Adrenal gland (tissue), 12 donors: ENCODE data around the gene MRPL53. TPM values are rescaled to one million over a fixed set of nuclear protein-coding genes. Genes with fewer than 3 reads are reported as not detected.

Experiments used
- DNase-seq, 7 donors: peaks; one replicate each; pipeline ENCODE4 v3.0.0-alpha.2; 2019 to 2020
- H3K27ac ChIP-seq, 5 donors: fragments of 200-600 bp; sonication (generic) in 4 of 5; 1 replicate in 3 of 5; 2 replicates in 2 of 5; pipeline versions ENCODE4 v1.5.1 to v1.8.0; 2016 to 2020; ENCODE audit warnings: mild to moderate bottlenecking in 1 of 5
- H3K27me3 ChIP-seq: fragments of 200-600 bp; 2 replicates; pipeline ENCODE4 v1.8.0; 2021
- H3K36me3 ChIP-seq, 2 donors: fragments of 200-600 bp; replicated peaks in 1 of 2; 1 replicate in 1 of 2; 2 replicates in 1 of 2; pipeline versions ENCODE4 v1.5.1 to v1.8.0; 2018 to 2022
- H3K4me1 ChIP-seq, 2 donors: fragments of 200-600 bp; replicated peaks in 1 of 2; 1 replicate in 1 of 2; 2 replicates in 1 of 2; pipeline versions ENCODE4 v1.5.1 to v1.8.0; 2018 to 2021
- H3K4me3 ChIP-seq, 4 donors: fragments of 200-600 bp; sonication (generic) in 3 of 4; one replicate each; pipeline ENCODE4 v1.5.1; 2016 to 2018
- H3K9me3 ChIP-seq, 3 donors: fragments of 200-600 bp; sonication (generic) in 1 of 3; replicated peaks in 1 of 3; 1 replicate in 2 of 3; 2 replicates in 1 of 3; pipeline versions ENCODE4 v1.5.1 to v1.8.0; 2016 to 2021
- POLR2A ChIP-seq, 2 donors: fragments of 450-650 bp; IDR thresholded peaks; one replicate each; pipeline ENCODE4 v1.6.1; 2017; ENCODE audit warnings: antibody characterized with exemption in 2 of 2, mild to moderate bottlenecking in 2 of 2, moderate library complexity in 1 of 2
- WGBS, 4 donors: extraction: QIAGEN DNeasy Blood & Tissue Kit in 2 of 4; methylation state at CpG; one replicate each; pipeline versions ENCODE4 v1.1.5 to v1.1.7; 2013 to 2017; 5-methylcytosine and 5-hydroxymethylcytosine counted together
- intact Hi-C, 2 donors: fragments of 100-400 bp; cut with DNase I; formaldehyde crosslinking; loops; one replicate each; pipeline versions ENCODE4 v1.14.1 to v1.15.0; 2022 to 2023
- polyA plus RNA-seq, 3 donors: library from polyadenylated mRNA; stranded (reverse); fragments of 200-250 nt in 2 of 3; fragments of 350-450 nt in 1 of 3; fragmentation: Illumina TruSeq in 1 of 3; extraction: RNeasy Lipid Tissue Mini Kit (QIAGEN cat#74804) in 1 of 3; gene quantifications; one replicate each; pipeline ENCODE4 v1.2.3, GENCODE V29; 2013 to 2014
- total RNA-seq, 9 donors: library from RNA; depleted of rRNA in 4 of 9; stranded (reverse); fragments of >200 nt in 4 of 9; fragments of 120-200 nt in 1 of 9; fragmentation: NEBNext Ultra II Directional in 1 of 9; extraction: Animal tissue kit (Norgen Biotek cat#: 25700) in 1 of 9; gene quantifications; one replicate each; pipeline versions ENCODE4 v1.1.0 to v1.2.4, GENCODE V29; 2013 to 2023
- TF ChIP-seq, protein P1 (sequence below), 6 experiments: fragments of 450-650 bp in 4 of 6; fragments of 200-600 bp in 2 of 6; sonication (generic) in 1 of 6; IDR thresholded peaks; 1 replicate in 5 of 6; 2 replicates in 1 of 6; pipeline versions ENCODE4 v1.5.1 to v1.8.0; 2016 to 2021; ENCODE audit warnings: antibody characterized with exemption in 6 of 6, mild to moderate bottlenecking in 2 of 6, moderate library complexity in 1 of 6
- donor health status: healthy with polysubstance abuse.
- donor health status: Bipolar disorder and iron deficiency.
- donor health status: DM: yes; HTN: yes; CAD: no.
- donor health status: DM: no; HTN: no; CAD: no.
- donor health status: DM: no; HTN: no; CAD: no.
- donor health status: DM: yes; HTN: yes; CAD: no.

MRPL53 gene
- total and polyA plus RNA-seq, 12 donors: 26.4 to 191 (median 135) TPM

DNA sequence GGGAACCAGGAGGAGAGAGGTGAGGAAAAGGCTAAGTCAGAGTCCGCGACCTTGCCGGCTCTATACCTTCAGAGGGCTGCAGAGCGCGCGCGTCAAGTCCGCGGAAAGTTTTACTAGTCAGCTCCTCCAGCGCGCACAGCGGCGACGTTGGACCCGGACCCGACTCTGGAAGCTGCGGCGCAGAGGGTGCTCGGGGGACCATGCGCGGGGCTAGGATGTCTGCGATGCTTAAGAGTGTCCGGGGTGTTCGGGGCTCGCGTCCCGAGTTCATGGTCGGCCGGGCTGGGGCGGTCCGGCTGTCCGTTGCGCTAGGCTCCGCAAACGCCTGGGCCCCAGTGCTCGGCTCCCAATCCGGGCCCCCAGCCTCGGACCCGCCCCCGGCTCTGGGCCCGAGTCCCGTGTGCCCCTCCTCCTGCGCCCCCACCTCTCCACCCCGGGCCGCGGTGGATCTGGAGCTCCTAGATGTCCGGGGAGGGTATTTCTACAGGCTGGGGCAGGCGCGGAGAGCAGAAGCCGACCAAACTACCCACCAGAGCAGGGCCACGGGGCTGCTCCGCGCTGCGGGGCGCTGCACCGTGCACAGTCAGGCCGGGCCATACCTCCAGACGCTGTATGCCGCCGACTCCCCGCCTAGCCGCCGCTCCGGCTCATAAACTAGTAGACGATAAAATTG, 26.9 kb upstream of the MRPL53 start, which contains the start of gene LBX2:
Gene LBX2 (minus strand): TSS at position 337 of the 673 bp plus-strand sequence. CDS start 66 bp downstream, at position 271.
- TF ChIP-seq, protein P1, sequence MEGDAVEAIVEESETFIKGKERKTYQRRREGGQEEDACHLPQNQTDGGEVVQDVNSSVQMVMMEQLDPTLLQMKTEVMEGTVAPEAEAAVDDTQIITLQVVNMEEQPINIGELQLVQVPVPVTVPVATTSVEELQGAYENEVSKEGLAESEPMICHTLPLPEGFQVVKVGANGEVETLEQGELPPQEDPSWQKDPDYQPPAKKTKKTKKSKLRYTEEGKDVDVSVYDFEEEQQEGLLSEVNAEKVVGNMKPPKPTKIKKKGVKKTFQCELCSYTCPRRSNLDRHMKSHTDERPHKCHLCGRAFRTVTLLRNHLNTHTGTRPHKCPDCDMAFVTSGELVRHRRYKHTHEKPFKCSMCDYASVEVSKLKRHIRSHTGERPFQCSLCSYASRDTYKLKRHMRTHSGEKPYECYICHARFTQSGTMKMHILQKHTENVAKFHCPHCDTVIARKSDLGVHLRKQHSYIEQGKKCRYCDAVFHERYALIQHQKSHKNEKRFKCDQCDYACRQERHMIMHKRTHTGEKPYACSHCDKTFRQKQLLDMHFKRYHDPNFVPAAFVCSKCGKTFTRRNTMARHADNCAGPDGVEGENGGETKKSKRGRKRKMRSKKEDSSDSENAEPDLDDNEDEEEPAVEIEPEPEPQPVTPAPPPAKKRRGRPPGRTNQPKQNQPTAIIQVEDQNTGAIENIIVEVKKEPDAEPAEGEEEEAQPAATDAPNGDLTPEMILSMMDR (IDR thresholded peaks at IDR 0.05): no peak
- no peak for TF ChIP-seq POLR2A (IDR thresholded peaks at IDR 0.05)

DNA sequence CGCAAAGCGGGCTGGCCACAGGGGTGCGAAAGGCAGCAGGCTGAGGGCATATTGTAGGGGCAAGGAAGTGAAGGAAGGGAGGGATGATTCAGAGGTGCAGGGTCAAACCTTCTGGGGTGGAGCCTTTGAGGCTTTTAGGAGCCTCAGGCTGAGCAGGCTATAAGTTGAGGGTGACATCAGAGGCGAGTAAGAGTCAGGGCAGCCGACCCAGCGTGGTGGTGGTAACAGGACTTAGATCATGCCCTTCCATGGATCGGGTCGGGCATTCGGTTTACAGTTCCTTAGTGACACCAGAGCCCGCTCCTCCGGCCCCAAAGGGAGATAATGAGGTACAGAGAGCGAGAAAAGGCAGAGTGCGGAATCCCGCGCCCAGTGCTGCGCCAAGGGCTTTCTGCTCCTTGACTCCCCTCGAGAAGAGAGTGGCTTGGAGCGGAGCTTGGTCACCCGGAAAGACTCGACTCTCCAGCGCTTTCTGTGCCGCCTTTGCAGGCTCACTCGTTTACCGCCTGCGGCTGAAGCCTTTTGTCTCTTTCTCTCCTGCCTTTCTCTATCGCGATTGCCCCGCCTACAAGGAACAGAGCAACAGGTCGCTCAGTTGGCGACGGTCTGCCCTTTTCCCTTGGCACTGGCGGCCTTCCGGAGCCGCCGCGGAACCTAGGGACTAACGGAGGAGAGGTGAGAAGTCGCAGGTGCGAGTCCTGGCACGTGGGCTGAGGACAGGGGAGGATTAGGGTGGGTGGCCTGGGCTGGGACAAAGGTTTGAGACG, 26.2 kb upstream of the MRPL53 start:
- 2 to 4% (median 4%) methylated on average over 32 to 41 of the region's 41 CpGs for WGBS, 4 donors
- Histone ChIP-seq H3K36me3 (peaks cover 0 to 4% of the 10 kb centered on the region in 2 donors), H3K4me3 (peak overlapping the region in 1 of 4 donors; percentile 39), H3K9me3 (no peaks in the 10 kb centered on the region), H3K27ac (no peak overlapping the region), H3K27me3 (peaks cover 39% of the 10 kb centered on the region), H3K4me1 (peaks cover 6 to 34% of the 10 kb centered on the region in 2 donors)
- intact Hi-C loops: no loop called here
- TF ChIP-seq POLR2A (IDR thresholded peaks at IDR 0.05): no peak
- TF ChIP-seq, protein P1 (IDR thresholded peaks at IDR 0.05): no peak
- no peak for DNase-seq

More for the DNA sequence above, 26.9 kb upstream of the MRPL53 start, which contains the start of gene LBX2:
- DNase-seq: no peak
- WGBS, 4 donors: 5 to 14% (median 7%) methylated on average over 8 to 65 of the region's 65 CpGs
- H3K4me3 ChIP-seq: peak within 1 kb of the TSS in 1 of 4 donors; percentile 39
- peaks cover 39% of the 10 kb centered on the region for H3K27me3 ChIP-seq
- peaks cover 6 to 42% of the 10 kb centered on the region in 2 donors for H3K4me1 ChIP-seq
- no peaks in the 10 kb centered on the region for H3K36me3 ChIP-seq
- H3K9me3 ChIP-seq: no peaks in the 10 kb centered on the region
- intact Hi-C loops: no loop called here
- no peak within 1 kb of the TSS for H3K27ac ChIP-seq

DNA sequence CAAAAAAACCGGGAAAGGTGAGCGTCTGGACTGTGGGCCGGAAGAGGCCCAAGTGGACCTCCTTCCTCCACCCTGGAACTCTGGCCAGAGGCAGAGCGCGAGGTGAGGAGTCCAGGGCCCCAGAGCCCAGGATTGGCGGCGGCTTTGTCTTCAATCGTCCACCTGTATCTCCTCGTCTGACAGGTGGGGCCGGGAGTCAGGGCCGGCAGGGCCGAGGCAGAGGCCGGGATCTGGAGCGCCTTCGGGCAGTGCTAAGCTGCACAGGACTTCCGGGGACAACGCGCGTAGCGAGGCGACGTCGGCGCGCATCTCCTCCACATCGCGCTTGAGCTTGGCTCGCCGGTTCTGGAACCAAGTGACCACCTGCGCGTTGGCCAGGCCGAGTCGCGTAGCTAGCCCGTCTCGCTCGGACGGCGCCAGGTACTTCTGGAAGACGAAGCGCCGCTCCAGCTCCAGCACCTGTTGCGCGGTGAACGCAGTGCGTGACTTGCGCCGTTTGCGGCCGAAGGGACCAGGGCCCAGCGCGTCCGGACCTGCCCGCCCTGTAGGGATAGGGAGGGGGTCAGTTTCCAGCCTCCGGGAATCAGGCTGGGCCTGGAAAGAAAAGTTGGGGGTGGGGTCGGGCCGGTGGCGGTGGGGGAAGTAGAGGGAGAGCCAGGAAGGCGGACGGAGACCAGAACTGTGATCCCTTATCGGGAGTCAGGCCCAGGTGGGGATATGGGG, 25.5 kb upstream of the MRPL53 start:
- Histone ChIP-seq H3K27me3 (peaks cover 39% of the 10 kb centered on the region), H3K4me1 (peaks cover 6 to 30% of the 10 kb centered on the region in 2 donors), H3K9me3 (no peaks in the 10 kb centered on the region), H3K27ac (no peak overlapping the region), H3K4me3 (peak overlapping the region in 1 of 4 donors; percentile 39), H3K36me3 (peaks cover 0 to 11% of the 10 kb centered on the region in 2 donors)
- intact Hi-C loops: no loop called here
- WGBS, 4 donors: 2 to 11% (median 3%) methylated on average over 14 to 61 of the region's 61 CpGs
- TF ChIP-seq, protein P1 (IDR thresholded peaks at IDR 0.05): no peak
- TF ChIP-seq POLR2A (IDR thresholded peaks at IDR 0.05): no peak
- no peak for DNase-seq
